ENCODE measurements around the gene MED22.
A peak's percentile ranks its signal among the peaks of the same experiment; 100 is the strongest.
"Not testable (repeated sequence)": the region's sequence is repeated elsewhere in the genome, so short reads cannot be mapped to it uniquely, and the experiment has no call there.

The MED22 gene

DNA sequence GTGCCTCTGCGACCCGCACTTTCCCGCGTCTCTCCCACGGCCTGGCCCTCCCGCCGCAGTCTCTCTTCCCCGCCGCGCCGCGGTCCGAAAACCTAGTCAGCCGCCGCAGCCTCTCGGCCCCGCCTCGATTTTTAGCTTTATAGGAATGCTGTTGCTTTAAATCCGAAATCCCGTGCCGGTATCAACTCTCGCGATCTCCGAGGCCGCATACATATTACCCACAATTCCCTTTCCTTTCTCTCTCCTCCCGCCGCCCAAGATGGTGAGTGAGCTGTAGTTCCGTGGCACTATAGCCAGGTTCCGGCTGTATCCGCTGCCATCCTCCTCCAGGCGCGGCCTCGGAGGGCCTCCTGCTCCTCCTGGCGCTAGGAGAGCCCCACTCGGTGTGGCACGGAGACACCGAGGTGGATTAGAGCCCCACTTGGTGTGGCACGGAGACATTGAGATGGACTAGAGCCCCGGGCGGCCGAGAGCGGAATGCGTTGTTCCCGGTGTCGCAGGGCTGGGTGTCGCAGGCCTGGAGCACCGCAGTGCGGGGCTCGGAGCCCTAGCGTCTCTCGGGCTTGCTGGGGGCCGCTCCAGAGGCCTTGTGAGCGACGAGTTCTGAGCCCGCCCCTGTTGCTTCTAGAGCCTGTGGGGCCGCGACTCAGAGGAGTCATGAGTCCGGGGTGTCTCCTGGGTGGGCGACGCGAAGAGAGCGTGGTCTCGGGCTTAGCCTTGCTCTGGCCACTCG is at the start of gene MED22, which contains the start of gene RPL7A:
Gene MED22, minus strand, starts transcription at position 147 of the 733 bp plus-strand sequence. CDS start 1,469 bp downstream, outside the sequence.
Gene RPL7A, plus strand, starts transcription at position 234 of the 733 bp plus-strand sequence. Its CDS starts 26 bp downstream, at position 260.
- peak; percentile 95 for TF ChIP-seq POLR2A (IDR thresholded peaks at IDR 0.05; ENCODE audit: low read depth, low read length)
- DNase-seq (ENCODE audit: insufficient read length, low spot score): peak; percentile 89
- FAIRE-seq: no peak

DNA sequence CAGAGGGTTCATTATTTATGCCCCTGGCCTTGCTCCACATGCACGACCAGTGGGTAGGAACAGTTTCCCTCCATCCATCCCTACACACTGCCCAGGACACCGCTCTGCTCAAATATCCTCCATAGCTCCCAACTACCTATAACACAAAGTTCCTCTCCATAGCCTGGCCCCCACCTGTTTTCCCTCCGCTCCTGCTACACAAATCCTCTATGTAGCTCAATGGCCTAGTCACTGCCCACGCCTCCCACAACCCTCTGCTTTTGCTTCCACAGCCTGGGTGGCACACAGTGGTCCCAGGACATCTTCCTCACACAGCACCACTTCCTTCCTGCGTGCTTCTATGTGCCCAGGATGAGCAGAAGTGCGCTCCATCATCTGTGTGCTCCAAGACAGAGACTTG is 49.4 kb upstream of the MED22 start:
- no peak for TF ChIP-seq POLR2A (IDR thresholded peaks at IDR 0.05; ENCODE audit: low read depth, low read length)
- DNase-seq (ENCODE audit: insufficient read length, low spot score) (no peak), FAIRE-seq (no peak)

DNA sequence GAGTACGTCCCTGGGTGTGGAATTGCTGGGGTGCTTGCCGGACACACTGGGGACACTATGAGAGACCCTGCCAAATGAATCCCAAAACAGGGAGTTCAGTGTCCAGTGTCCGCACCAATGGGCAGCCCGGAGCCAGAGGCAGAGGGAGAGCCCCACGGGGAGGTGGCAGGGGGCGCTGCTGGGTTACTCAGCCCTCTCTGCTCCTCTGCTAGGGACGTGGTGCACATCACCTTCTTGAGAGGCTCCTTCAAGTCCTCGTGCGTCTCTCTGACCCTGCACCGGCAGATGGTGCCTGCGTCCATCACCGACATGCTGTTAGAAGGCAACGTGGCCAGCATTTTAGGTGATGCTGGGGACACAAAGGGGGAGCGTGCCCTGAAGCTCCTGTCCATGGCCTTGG is 49.0 kb upstream of the MED22 start:
- FAIRE-seq (no peak), DNase-seq (ENCODE audit: insufficient read length, low spot score) (no peak)
- TF ChIP-seq POLR2A (IDR thresholded peaks at IDR 0.05; ENCODE audit: low read depth, low read length): no peak

DNA sequence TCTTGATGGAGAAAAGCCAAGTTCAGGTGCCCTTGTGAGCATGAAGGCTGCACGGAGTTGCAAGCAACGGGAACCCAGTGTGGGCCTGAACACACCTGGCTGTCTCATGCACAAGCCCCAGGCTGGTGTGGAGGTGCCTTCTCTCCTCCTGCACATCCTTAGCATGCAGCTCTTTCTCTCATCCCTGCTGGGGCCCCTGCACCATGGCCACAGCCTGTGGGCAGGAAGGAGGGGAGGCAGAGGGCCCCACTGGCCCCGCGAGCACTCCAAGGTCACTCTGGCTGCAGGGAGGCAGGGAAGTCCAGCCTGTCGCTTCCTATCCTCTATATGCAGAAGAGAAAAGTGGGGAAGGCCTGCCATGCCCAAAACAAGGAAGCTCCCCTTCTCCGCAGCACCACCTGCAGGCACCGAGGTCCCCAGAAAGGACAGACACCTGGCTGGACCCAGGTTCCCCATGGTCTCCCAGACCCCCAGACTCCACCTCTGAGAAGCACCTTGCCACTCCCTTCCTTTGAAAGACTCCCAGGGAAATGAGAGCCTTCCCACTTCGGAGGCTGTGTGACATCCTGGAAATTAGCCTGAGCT is 46.8 kb upstream of the MED22 start:
- FAIRE-seq: no peak
- DNase-seq (ENCODE audit: insufficient read length, low spot score): no peak
- TF ChIP-seq POLR2A (IDR thresholded peaks at IDR 0.05; ENCODE audit: low read depth, low read length): no peak

DNA sequence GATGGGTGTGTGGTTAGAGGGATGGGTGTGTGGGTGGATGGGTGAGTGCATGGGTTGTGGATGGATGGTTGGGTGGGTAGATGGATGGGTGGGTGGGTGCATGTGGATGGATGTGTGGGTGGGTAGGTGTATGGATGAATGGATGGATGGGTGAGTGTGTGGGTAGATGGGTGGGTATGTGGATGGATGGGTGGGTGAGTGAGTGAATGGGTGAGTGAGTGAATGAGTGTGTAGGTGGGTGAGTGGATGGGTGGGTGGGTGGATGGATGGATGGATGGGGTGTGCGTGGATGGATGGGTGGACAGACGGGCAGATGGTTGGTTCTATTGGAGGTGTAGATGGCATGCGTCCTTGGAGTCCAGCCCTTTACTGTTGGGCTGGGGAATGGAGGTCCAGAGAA is 45.5 kb upstream of the MED22 start:
- TF ChIP-seq POLR2A (IDR thresholded peaks at IDR 0.05; ENCODE audit: low read depth, low read length): no peak
- no peak for FAIRE-seq
- no peak for DNase-seq (ENCODE audit: insufficient read length, low spot score)

DNA sequence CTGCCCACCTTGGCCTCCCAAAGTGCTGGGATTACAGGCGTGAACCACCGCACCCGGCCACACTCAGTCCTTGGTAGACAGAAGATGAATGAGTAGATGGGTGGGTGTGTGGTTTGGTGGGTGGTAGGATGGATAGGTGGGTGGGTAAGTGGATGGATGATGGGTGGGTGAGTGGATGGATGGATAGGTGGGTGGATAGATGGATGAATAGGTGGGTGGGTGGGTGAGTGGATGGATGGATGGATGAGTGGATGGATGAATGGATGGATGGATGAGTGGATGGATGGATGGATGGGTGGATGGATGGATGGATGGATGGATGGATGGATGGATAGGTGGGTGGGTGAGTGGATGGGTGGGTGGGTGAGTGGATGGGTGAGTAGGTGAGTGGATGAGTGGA is 44.4 kb upstream of the MED22 start:
- not testable (repeated sequence) for FAIRE-seq; DNase-seq (ENCODE audit: insufficient read length, low spot score)

DNA sequence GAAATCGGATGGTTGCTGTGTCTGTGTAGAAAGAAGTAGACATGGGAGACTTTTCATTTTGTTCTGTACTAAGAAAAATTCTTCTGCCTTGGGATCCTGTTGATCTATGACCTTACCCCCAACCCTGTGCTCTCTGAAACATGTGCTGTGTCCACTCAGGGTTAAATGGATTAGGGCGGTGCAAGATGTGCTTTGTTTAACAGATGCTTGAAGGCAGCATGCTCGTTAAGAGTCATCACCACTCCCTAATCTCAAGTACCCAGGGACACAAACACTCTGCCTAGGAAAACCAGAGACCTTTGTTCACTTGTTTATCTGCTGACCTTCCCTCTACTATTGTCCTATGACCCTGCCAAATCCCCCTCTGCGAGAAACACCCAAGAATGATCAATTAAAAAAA is 43.5 kb upstream of the MED22 start:
- not testable (repeated sequence) for FAIRE-seq; DNase-seq (ENCODE audit: insufficient read length, low spot score)

DNA sequence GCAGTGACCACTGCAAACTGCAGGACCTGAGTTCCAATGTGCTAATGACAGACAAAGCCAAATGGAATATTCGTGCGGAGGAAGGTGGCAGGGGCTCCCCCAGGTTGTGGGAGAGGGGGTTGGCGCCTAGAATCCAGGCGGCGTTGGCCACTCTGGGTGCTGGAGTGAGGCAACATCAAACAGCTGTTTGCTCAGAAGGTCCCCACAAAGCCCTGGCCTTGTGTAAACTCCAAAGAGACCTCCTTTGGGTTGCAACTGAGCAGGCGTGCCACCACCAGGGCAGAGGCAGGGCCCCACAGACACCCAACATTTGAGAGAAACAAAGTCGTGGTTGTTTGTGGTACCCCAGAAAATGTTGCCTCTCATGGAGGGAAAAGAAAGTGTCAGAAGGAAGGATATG is 42.8 kb upstream of the MED22 start:
- FAIRE-seq (no peak), DNase-seq (ENCODE audit: insufficient read length, low spot score) (no peak)
- no peak for TF ChIP-seq POLR2A (IDR thresholded peaks at IDR 0.05; ENCODE audit: low read depth, low read length)

DNA sequence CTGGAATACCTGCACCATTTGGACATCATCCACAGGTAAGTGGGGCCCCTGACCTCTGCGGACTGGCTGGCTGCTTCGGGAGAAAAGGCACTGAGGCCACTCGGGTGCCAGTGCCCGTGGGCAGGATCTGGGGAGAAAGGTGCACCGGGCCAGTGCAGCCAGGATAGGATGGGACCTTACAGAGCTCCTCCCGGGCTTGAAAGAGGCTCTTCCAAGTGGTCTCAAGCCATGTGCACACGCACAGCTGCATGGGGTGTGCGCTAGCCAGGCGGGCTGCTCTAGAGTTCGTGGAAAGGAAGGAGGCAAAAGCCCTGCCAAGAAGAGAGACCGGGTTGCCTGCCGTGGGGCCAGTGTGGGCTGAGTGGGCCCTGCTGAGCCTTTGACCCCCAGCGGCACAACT is 41.6 kb upstream of the MED22 start:
- DNase-seq (ENCODE audit: insufficient read length, low spot score): no peak
- no peak for TF ChIP-seq POLR2A (IDR thresholded peaks at IDR 0.05; ENCODE audit: low read depth, low read length)
- FAIRE-seq: no peak

DNA sequence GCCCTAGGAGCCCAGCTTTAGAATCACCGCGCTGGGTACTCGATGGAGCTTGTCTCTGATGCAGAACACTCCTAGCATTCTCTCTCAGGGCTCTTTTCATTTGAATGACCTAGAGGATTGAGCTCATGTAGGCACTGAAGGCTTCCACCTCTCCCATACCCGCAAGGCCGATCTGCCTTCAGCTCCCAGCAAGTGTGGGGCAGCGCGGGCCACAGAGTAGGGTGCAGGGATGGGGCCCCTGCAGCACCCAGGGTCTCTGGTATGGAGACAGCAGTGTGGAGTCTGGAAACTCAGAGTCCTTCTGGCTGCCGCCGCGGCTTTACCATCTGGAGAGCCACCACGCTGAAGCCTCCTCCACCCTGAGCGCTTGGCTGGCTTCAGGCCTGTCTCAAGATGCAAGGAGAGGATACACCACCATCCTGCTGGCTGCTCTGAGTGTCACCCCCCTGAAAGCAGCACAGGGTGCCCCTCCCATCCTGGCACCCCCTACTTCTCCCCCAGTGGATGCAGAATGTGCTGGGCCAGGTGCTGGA is 41.2 kb upstream of the MED22 start:
- no peak for FAIRE-seq
- TF ChIP-seq POLR2A (IDR thresholded peaks at IDR 0.05; ENCODE audit: low read depth, low read length): no peak
- no peak for DNase-seq (ENCODE audit: insufficient read length, low spot score)

DNA sequence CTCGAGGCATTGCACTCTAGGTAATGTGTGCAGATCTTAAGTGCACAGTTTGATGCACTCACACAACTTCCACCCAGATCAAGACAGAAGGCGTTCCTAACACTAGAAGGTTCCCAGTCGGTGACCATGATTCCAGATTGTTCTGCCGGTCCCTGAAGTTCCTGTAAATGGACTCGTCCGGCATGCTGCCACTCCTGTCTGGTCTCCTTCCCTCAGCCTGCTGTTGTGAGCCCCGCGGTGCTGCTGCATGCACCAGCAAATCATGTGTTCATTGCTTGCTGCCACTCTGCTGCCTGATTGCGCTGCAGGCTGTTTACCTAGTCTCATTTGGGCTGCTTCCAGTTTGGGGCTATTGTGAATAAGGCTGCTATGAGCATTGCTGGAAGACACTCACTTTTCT is 39.7 kb upstream of the MED22 start:
- TF ChIP-seq POLR2A (IDR thresholded peaks at IDR 0.05; ENCODE audit: low read depth, low read length): no peak
- DNase-seq (ENCODE audit: insufficient read length, low spot score) (no peak), FAIRE-seq (no peak)

DNA sequence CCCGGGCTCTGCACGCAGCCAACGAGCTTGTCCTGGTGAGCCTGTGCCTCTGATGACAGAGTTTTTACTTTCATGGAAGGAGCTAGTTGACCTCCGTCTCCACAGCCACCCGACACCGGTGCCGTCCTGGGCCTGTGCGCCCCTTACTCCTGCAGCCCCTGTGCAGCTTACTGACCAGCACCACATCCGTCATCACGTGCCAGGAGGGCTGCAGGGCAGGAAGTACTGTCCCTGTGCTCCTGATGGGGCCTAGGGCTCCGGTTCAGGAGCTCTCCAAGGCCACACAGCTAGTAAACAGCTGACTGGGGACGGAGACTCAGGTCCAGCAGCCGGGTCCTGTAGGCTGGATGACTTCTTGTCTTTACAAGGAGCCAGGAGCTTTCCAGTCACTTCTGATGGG is 38.4 kb upstream of the MED22 start:
- no peak for TF ChIP-seq POLR2A (IDR thresholded peaks at IDR 0.05; ENCODE audit: low read depth, low read length)
- DNase-seq (ENCODE audit: insufficient read length, low spot score): no peak
- FAIRE-seq: no peak

DNA sequence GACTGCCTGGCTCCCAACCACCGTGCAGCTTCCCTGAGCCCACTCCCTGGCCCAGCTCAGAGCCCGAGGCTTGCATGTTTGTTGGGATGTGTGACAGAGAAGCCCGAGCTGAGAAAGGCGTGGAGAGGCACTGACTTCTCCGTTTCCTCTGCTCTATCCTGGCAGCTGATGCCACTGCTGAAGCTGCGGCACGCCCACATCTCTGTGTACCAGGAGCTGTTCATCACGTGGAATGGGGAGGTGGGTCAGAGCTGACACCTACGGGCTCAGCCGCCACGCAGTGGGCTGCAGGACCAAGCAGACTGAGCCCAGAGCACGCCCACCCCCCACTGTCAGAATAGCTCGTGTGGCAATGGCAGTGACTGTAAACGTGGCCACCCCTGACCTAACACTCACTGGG is 37.5 kb upstream of the MED22 start:
- no peak for TF ChIP-seq POLR2A (IDR thresholded peaks at IDR 0.05; ENCODE audit: low read depth, low read length)
- FAIRE-seq (no peak), DNase-seq (ENCODE audit: insufficient read length, low spot score) (no peak)

DNA sequence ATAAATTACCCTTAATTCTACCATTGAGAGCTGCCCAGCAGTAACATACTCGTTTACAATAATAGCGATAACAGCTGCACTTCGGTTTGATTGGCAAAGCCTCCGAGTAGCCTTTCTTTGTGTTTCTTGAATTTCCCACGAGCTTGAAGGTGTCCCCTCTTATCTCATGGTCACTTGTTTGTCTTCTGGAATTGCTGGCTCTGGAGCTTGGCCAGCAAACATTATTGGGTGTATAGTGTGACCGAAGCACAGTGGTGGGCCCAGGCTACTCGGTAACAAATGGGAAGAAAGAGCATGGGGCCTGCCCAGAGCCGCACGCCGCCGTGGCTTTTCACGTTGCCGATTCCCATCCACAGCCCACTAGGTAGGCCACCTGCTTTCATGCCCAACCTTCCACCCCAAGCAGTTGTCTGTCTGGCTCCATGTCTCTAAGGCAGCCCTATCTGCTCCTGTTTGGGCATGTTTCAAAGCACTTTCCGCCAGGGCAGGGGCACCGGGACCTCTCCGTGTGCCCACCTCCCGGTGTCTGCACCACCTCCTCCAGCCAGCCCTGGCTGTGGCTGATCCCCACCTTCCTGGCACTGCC is 36.9 kb upstream of the MED22 start:
- FAIRE-seq (no peak), DNase-seq (ENCODE audit: insufficient read length, low spot score) (no peak)
- TF ChIP-seq POLR2A (IDR thresholded peaks at IDR 0.05; ENCODE audit: low read depth, low read length): no peak

DNA sequence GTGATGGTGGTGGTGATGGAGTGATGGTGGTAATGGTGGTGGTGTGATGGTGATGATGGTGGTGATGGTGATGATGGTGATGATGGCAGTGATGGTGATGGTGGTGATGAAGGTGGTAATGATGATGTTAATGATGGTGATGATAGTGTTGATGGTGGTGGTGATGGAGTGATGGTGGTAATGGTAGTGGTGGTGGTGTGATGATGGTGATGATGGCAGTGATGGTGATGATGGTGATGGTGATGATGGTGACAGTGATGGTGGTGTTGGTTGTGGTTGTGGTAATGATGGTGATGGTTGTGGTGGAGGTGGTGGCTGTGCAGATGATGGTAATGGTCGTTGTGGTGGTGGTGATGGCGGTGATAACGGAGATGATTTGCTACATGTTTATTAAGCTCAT is 35.5 kb upstream of the MED22 start:
- TF ChIP-seq POLR2A (IDR thresholded peaks at IDR 0.05; ENCODE audit: low read depth, low read length): no peak
- no peak for DNase-seq (ENCODE audit: insufficient read length, low spot score)
- FAIRE-seq: no peak
